Measurements from ENCODE around the gene MBTPS1.
A peak's percentile ranks its signal among the peaks of the same experiment; 100 is the strongest.

Gene MBTPS1

DNA sequence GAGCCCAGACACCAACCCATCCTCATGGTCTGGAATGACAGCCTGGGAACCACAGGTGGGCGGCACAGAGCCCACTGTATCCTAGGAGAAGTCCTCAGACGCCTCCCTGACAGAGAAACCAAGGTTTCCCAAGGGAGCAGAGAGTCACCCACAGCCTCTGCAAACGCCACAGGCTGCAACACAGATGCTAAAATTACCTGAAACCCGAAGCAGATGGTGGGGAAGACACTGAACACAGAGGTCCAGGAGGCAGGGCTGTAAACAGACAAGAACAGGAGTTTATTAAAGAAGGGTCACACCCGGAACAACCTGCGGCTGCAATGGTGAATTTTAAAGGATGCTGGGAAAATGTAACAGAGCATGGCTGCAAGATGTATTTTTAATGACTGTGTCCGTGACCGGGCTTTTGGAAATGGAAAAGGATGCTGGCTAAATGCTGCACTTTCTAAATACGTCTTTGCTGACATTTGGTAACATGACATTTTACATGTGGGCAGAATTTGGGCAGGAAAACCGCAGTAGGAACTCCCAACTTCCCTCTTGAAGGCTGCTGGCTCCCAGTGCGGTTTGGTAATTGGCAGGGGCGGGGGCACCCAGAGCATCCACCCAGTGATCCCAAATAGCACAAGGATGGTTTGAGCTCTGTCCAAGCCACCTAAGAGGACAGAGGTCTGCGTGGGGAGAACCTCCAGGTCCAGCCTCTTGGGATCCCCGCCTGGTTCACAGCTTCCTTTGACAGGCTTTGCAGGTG, 87.3 kb downstream of the MBTPS1 start:
- DNase-seq, result peak; percentile 27

- no peak for DNase-seq
Observed at GRCh38 chr16:84027625-84028024, 89.1 kb downstream of the MBTPS1 start.

- DNase-seq, result no peak
Observed at GRCh38 chr16:84026606-84027005, 90.1 kb downstream of the MBTPS1 start.

DNA sequence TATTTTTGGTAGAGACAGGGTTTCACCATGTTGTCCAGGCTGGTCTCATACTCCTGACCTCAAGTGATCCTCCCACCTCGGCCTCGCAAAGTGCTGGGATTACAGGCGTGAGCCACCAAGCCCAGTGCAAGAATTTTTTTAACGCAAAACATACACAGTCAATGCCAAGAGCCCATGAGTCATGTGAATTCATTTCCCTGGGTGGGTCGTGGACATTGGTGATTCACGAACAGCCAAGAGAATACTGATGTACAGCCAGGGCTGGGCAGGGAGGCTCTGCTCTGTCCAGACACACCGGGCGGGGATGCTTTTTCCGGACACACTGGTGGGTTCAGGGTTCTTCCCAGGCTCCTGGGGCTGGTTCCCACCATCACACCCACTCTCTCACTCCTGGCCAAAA, 91.9 kb downstream of the MBTPS1 start:
- no peak for DNase-seq

GRCh38 chr16:84022644-84023043, 94.1 kb downstream of the MBTPS1 start:
- no peak for DNase-seq

GRCh38 chr16:84021488-84021887, 95.3 kb downstream of the MBTPS1 start:
- no peak for DNase-seq

DNA sequence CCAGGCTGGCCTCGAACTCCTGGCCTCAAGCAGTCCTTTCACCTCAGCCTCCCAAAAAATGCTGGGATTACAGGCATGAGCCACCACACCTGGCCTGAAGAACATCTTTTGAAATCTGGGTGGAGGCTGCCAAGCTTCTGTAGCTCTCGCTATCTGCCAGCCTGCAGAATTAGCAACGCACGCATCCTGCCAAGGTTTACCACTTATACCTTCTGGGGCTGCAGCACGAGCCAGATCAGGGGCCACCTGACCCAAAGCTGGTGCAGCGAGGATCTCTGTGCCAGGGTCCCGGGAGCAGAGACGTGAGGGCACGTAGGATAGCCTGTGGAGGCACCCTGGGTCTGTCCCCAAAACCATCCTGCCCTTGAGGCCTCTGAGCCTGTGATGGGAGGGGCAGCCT, 96.4 kb downstream of the MBTPS1 start:
- no peak for DNase-seq

DNA sequence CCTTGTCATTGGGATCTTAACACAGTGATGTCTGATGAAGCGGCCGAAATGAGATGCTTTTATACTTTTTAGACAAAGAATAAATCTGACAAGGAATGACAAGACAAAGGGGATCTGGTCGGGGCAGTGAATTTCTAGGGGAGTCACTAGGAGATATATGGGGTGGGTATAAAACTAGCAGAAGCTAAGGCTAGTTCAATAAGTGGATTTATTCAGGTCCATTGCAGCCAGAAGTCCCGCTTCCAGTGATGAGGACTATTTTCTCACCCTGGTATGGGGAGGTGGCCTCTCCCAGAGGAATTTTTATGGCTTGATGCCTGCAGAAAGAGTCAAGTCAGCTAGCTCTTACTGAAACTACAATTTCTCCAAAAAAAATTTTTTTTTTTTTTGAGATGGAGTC, 98.0 kb downstream of the MBTPS1 start:
- no peak for DNase-seq

- no peak for DNase-seq
Observed at GRCh38 chr16:84016477-84016876, 100.3 kb downstream of the MBTPS1 start.

DNA sequence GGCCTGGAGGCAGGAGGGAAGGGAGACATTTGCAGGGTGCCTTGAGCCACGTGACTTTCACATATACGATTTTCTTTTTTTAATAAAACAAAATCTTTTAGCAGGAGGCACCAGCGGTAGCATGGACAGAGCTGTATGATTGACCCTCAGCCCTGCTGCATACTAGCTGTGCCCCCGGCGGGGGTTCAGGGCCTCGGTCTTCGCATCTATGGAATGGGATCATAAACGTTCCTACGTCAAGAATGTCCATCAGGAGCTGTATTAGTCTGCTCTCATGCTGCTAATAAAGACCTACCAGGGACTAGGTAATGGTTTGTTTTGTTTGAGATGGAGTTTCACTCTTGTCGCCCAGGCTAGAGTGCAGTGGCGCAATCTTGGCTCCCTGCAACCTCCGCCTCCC, 101.3 kb downstream of the MBTPS1 start:
- DNase-seq, result no peak

- no peak for DNase-seq
Observed at GRCh38 chr16:84014570-84015327, 102.0 kb downstream of the MBTPS1 start.

GRCh38 chr16:84013787-84014569, 102.8 kb downstream of the MBTPS1 start:
- DNase-seq, result no peak

- no peak for DNase-seq
Observed at GRCh38 chr16:84009282-84009681, 107.5 kb downstream of the MBTPS1 start.

DNA sequence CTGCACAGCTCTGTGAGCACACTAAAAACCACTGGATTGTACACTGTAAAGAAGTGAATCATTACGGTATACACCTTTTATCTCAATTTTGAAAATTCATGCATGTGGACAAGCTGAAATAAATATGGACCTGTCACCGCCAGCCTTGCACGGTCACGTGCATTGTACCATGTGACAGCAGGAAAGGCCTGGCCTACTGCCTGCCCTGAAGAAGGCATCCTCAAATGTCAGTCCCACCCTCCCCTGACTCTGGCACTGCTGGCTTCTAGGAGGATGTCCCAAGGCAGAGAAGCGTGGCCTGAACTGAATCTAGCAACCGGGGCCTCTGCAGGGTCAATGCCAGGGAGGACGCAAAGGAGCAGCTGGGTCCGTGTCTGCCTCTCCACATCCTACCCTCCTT, 108.8 kb downstream of the MBTPS1 start:
- no peak for DNase-seq

- DNase-seq, result no peak
Observed at GRCh38 chr16:84007520-84007919, 109.2 kb downstream of the MBTPS1 start.

- DNase-seq, result no peak
Observed at GRCh38 chr16:84005391-84005790, 111.4 kb downstream of the MBTPS1 start.

DNA sequence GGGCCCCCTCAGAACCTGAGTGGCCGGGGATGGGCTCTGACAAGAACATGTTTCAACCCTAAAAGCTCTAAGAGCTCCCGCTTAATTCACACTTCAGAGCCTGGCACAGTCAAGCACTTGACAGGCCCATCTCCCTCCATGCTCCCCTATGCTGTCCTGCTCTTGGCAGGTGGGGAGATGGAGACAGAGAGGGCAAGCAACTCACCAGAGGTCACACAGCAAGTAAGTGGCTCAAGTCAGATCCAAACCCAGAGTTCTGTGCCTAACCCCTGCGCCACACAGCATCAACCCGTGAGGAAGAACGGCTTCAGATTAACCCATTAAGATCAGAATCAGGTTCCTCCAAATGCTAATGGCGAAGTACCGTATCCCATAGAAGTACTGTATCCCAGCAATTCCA, 112.3 kb downstream of the MBTPS1 start:
- DNase-seq, result no peak
